GM23338 (cell line): ENCODE data around the gene DEFB114. TPM values are rescaled to one million over a fixed set of nuclear protein-coding genes. Genes with fewer than 3 reads are reported as not detected.

Experiments
- ATAC-seq: fragments of 200-7000 bp; cut with Tn5 transposase; 3 replicates; pipeline ENCODE4 v1.9.1; 2020
- DNase-seq: peaks from one replicate; pipeline ENCODE4 v3.0.0-alpha.2; 2015; ENCODE audit warnings: low spot score
- H2AFZ ChIP-seq: fragments of 200-600 bp; sonication (generic); 2 replicates; pipeline ENCODE4 v1.8.0; 2016; ENCODE audit warnings: antibody characterized with exemption, mild to moderate bottlenecking, moderate library complexity
- H3F3A ChIP-seq: fragments of 200-600 bp; sonication (generic); replicated peaks from 2 replicates; pipeline ENCODE4 v1.8.0; 2017; ENCODE audit warnings: antibody characterized with exemption, mixed run types, low read depth
- H3K27ac ChIP-seq: fragments of 200-600 bp; sonication (generic); 2 replicates; pipeline ENCODE4 v1.6.1; 2016; ENCODE audit warnings: low read depth
- H3K27me3 ChIP-seq: fragments of 200-600 bp; sonication (generic); 2 replicates; pipeline ENCODE4 v1.8.0; 2016; ENCODE audit warnings: mild to moderate bottlenecking, mixed run types, moderate library complexity; ENCODE audit not compliant: insufficient read depth
- H3K36me3 ChIP-seq: fragments of 200-600 bp; sonication (generic); 2 replicates; pipeline ENCODE4 v1.8.0; 2016; ENCODE audit warnings: mild to moderate bottlenecking; ENCODE audit not compliant: insufficient read depth
- H3K4me1 ChIP-seq: fragments of 200-600 bp; sonication (generic); 2 replicates; pipeline ENCODE4 v1.8.0; 2016; ENCODE audit warnings: mild to moderate bottlenecking, moderate library complexity; ENCODE audit not compliant: insufficient read depth
- H3K4me2 ChIP-seq: fragments of 200-600 bp; sonication (generic); 2 replicates; pipeline ENCODE4 v1.7.1; 2017; ENCODE audit warnings: mixed run types
- H3K4me3 ChIP-seq: fragments of 200-600 bp; sonication (generic); 2 replicates; pipeline ENCODE4 v1.6.1; 2016; ENCODE audit warnings: mixed run types
- H3K79me2 ChIP-seq: fragments of 200-600 bp; sonication (generic); replicated peaks from 2 replicates; pipeline ENCODE4 v1.8.0; 2017; ENCODE audit warnings: mild to moderate bottlenecking; ENCODE audit not compliant: insufficient read depth
- H3K9me2 ChIP-seq: fragments of 200-600 bp; sonication (generic); 2 replicates; pipeline ENCODE4 v1.8.0; 2017; ENCODE audit not compliant: insufficient read depth
- H4K20me1 ChIP-seq: fragments of 200-600 bp; sonication (generic); replicated peaks from 2 replicates; pipeline ENCODE4 v1.8.0; 2017; ENCODE audit warnings: mild to moderate bottlenecking; ENCODE audit not compliant: insufficient read depth
- H3K27ac Mint-ChIP-seq: 2 replicates; pipeline ENCODE4 v1.8.0; 2020; ENCODE audit warnings: inconsistent platforms, mild to moderate bottlenecking, moderate library complexity, mixed read lengths
- H3K27me3 Mint-ChIP-seq: 3 replicates; pipeline ENCODE4 v1.8.0; 2022; ENCODE audit warnings: low read depth, mild to moderate bottlenecking, moderate library complexity, mixed read lengths, inconsistent platforms; ENCODE audit not compliant: insufficient read depth, poor library complexity
- H3K36me3 Mint-ChIP-seq: 3 replicates; pipeline ENCODE4 v1.8.0; 2021; ENCODE audit warnings: low read depth, mild to moderate bottlenecking, inconsistent platforms, moderate library complexity, mixed read lengths
- H3K4me1 Mint-ChIP-seq: 3 replicates; pipeline ENCODE4 v1.8.0; 2020; ENCODE audit warnings: mild to moderate bottlenecking, inconsistent platforms, mixed read lengths
- H3K4me3 Mint-ChIP-seq: 3 replicates; pipeline ENCODE4 v1.8.0; 2021; ENCODE audit warnings: moderate library complexity, mild to moderate bottlenecking, inconsistent platforms, mixed read lengths
- H3K9me3 Mint-ChIP-seq: 3 replicates; pipeline ENCODE4 v1.8.0; 2020; ENCODE audit warnings: moderate library complexity, mild to moderate bottlenecking, inconsistent platforms, mixed read lengths
- CREB1 ChIP-seq: fragments of 250-450 bp; sonication (Bioruptor Pico); IDR thresholded peaks from 2 replicates; pipeline ENCODE4 v1.5.0; 2020; ENCODE audit warnings: low read depth, mild to moderate bottlenecking, moderate library complexity
- EZH2 ChIP-seq: fragments of 200-600 bp; sonication (generic); IDR thresholded peaks from one replicate; pipeline ENCODE4 v1.8.0; 2017; ENCODE audit warnings: antibody characterized with exemption, mild to moderate bottlenecking, low read depth; ENCODE audit not compliant: unreplicated experiment
- EZH2phosphoT487 ChIP-seq: fragments of 200-600 bp; sonication (generic); IDR thresholded peaks from one replicate; pipeline ENCODE4 v1.8.1; 2018; ENCODE audit warnings: antibody characterized with exemption; ENCODE audit not compliant: unreplicated experiment
- JUNB ChIP-seq: IDR thresholded peaks from one replicate; pipeline ENCODE4 v1.6.1; 2016; ENCODE audit warnings: antibody characterized with exemption; ENCODE audit not compliant: unreplicated experiment
- NANOG ChIP-seq: IDR thresholded peaks from 2 replicates; pipeline ENCODE4 v1.6.1; 2016; ENCODE audit warnings: antibody characterized with exemption, borderline replicate concordance
- POLR2AphosphoS5 ChIP-seq: IDR thresholded peaks from 2 replicates; pipeline ENCODE4 v1.6.1; 2016; ENCODE audit warnings: antibody characterized with exemption, low read depth
- STAT1 ChIP-seq: IDR thresholded peaks from one replicate; pipeline ENCODE4 v1.6.1; 2016; ENCODE audit warnings: antibody characterized with exemption; ENCODE audit not compliant: unreplicated experiment
- ZNF114 ChIP-seq: fragments of 250-450 bp; sonication (Bioruptor Pico); IDR thresholded peaks from 2 replicates; pipeline ENCODE4 v1.5.0; 2020; ENCODE audit warnings: mild to moderate bottlenecking, moderate library complexity
- ZNF331 ChIP-seq: fragments of 250-450 bp; sonication (Bioruptor Pico); IDR thresholded peaks from 2 replicates; pipeline ENCODE4 v1.5.0; 2020; ENCODE audit warnings: low read depth, mild to moderate bottlenecking, moderate library complexity
- polyA plus RNA-seq: library from polyadenylated mRNA; unstranded; fragments of >200 nt; fragmentation: Nextera tagmentation; extraction: Ambion mirVana; gene quantifications from 2 replicates; pipeline ENCODE4 v1.2.1, GENCODE V29; 2016
- total RNA-seq: library from RNA; depleted of rRNA; stranded (reverse); fragments of >200 nt; shearing (Covaris generic); gene quantifications from 2 replicates; pipeline ENCODE4 v1.2.3, GENCODE V29; 2014
- TF ChIP-seq, protein P1 (sequence below): fragments of 250-450 bp; sonication (Bioruptor Pico); IDR thresholded peaks from 2 replicates; pipeline ENCODE4 v1.5.0; 2020; ENCODE audit warnings: mild to moderate bottlenecking, moderate library complexity
- TF ChIP-seq, protein P2 (sequence below): IDR thresholded peaks from one replicate; pipeline ENCODE4 v1.6.1; 2018; ENCODE audit warnings: antibody characterized with exemption; ENCODE audit not compliant: unreplicated experiment
- TF ChIP-seq, protein P3 (sequence below), 2 experiments: fragments of 200-600 bp in 1 of 2; sonication (generic) in 1 of 2; conservative IDR thresholded peaks; 2 replicates each; pipeline versions ENCODE4 v1.5.1 to v1.6.1; 2016 to 2017; ENCODE audit warnings: antibody characterized with exemption in 2 of 2, low read depth in 2 of 2, mild to moderate bottlenecking in 2 of 2, moderate library complexity in 1 of 2
- TF ChIP-seq, protein P4 (sequence below): IDR thresholded peaks from 2 replicates; pipeline ENCODE4 v1.6.1; 2016; ENCODE audit warnings: antibody characterized with exemption

DEFB114 gene
- total and polyA plus RNA-seq, 2 experiments from 2014 or later = not detected

DNA sequence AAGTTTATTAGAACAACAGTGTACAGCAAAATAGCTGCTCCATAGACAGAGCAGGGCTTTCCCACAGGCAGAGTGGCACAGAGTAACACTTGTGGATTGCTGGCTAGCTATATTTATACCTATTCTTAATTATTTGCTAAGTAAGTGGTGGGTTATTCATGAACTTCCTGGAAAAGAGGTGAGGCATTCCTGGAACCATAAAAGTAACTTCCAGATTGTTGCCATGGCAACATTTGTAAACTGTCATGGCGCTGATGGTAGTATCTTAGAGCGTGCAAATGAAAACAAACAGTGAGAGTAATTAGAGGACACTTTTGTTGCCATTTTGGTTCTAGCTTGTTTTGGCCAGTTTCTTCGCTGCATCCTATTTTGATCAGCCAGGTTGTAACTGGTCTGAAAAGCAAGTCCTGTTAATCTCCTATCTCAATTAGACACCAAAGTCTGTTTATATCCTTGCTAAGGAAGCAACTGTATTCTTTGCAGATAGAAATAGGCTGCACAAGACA, 23.9 kb downstream of the DEFB114 start:
- ATAC-seq = no peak
- H3K4me1 Mint-ChIP-seq = no peaks in the 10 kb centered on the region
- H3K4me2 ChIP-seq = no peak overlapping the region

More for the DNA sequence above, 23.9 kb downstream of the DEFB114 start:
- Histone ChIP-seq H3K9me2 (no peaks in the 10 kb centered on the region), H3K27ac (no peak overlapping the region), H3F3A (no peaks in the 10 kb centered on the region), H3K27me3 (no peaks in the 10 kb centered on the region), H2AFZ (no peak overlapping the region), H4K20me1 (no peaks in the 10 kb centered on the region), H3K79me2 (no peaks in the 10 kb centered on the region), H3K4me3 (no peak overlapping the region), H3K36me3 (no peaks in the 10 kb centered on the region), H3K4me1 (no peaks in the 10 kb centered on the region)
- no peak for TF ChIP-seq NANOG
- TF ChIP-seq STAT1 = no peak
- TF ChIP-seq EZH2phosphoT487 = no peak
- no peak for TF ChIP-seq ZNF114 (CRISPR knock-in tag)
- TF ChIP-seq JUNB = no peak
- TF ChIP-seq ZNF331 (CRISPR knock-in tag) = no peak
- TF ChIP-seq CREB1 (CRISPR knock-in tag) = no peak
- TF ChIP-seq, protein P1, sequence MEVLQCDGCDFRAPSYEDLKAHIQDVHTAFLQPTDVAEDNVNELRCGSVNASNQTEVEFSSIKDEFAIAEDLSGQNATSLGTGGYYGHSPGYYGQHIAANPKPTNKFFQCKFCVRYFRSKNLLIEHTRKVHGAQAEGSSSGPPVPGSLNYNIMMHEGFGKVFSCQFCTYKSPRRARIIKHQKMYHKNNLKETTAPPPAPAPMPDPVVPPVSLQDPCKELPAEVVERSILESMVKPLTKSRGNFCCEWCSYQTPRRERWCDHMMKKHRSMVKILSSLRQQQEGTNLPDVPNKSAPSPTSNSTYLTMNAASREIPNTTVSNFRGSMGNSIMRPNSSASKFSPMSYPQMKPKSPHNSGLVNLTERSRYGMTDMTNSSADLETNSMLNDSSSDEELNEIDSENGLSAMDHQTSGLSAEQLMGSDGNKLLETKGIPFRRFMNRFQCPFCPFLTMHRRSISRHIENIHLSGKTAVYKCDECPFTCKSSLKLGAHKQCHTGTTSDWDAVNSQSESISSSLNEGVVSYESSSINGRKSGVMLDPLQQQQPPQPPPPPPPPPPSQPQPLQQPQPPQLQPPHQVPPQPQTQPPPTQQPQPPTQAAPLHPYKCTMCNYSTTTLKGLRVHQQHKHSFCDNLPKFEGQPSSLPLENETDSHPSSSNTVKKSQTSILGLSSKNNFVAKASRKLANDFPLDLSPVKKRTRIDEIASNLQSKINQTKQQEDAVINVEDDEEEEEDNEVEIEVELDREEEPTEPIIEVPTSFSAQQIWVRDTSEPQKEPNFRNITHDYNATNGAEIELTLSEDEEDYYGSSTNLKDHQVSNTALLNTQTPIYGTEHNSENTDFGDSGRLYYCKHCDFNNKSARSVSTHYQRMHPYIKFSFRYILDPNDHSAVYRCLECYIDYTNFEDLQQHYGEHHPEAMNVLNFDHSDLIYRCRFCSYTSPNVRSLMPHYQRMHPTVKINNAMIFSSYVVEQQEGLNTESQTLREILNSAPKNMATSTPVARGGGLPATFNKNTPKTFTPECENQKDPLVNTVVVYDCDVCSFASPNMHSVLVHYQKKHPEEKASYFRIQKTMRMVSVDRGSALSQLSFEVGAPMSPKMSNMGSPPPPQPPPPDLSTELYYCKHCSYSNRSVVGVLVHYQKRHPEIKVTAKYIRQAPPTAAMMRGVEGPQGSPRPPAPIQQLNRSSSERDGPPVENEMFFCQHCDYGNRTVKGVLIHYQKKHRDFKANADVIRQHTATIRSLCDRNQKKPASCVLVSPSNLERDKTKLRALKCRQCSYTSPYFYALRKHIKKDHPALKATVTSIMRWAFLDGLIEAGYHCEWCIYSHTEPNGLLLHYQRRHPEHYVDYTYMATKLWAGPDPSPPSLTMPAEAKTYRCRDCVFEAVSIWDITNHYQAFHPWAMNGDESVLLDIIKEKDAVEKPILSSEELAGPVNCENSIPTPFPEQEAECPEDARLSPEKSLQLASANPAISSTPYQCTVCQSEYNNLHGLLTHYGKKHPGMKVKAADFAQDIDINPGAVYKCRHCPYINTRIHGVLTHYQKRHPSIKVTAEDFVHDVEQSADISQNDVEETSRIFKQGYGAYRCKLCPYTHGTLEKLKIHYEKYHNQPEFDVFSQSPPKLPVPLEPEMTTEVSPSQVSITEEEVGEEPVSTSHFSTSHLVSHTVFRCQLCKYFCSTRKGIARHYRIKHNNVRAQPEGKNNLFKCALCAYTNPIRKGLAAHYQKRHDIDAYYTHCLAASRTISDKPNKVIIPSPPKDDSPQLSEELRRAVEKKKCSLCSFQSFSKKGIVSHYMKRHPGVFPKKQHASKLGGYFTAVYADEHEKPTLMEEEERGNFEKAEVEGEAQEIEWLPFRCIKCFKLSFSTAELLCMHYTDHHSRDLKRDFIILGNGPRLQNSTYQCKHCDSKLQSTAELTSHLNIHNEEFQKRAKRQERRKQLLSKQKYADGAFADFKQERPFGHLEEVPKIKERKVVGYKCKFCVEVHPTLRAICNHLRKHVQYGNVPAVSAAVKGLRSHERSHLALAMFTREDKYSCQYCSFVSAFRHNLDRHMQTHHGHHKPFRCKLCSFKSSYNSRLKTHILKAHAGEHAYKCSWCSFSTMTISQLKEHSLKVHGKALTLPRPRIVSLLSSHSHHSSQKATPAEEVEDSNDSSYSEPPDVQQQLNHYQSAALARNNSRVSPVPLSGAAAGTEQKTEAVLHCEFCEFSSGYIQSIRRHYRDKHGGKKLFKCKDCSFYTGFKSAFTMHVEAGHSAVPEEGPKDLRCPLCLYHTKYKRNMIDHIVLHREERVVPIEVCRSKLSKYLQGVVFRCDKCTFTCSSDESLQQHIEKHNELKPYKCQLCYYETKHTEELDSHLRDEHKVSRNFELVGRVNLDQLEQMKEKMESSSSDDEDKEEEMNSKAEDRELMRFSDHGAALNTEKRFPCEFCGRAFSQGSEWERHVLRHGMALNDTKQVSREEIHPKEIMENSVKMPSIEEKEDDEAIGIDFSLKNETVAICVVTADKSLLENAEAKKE (CRISPR knock-in tag) = no peak
- no peak for TF ChIP-seq POLR2AphosphoS5
- TF ChIP-seq EZH2 = no peak
- TF ChIP-seq, protein P2, sequence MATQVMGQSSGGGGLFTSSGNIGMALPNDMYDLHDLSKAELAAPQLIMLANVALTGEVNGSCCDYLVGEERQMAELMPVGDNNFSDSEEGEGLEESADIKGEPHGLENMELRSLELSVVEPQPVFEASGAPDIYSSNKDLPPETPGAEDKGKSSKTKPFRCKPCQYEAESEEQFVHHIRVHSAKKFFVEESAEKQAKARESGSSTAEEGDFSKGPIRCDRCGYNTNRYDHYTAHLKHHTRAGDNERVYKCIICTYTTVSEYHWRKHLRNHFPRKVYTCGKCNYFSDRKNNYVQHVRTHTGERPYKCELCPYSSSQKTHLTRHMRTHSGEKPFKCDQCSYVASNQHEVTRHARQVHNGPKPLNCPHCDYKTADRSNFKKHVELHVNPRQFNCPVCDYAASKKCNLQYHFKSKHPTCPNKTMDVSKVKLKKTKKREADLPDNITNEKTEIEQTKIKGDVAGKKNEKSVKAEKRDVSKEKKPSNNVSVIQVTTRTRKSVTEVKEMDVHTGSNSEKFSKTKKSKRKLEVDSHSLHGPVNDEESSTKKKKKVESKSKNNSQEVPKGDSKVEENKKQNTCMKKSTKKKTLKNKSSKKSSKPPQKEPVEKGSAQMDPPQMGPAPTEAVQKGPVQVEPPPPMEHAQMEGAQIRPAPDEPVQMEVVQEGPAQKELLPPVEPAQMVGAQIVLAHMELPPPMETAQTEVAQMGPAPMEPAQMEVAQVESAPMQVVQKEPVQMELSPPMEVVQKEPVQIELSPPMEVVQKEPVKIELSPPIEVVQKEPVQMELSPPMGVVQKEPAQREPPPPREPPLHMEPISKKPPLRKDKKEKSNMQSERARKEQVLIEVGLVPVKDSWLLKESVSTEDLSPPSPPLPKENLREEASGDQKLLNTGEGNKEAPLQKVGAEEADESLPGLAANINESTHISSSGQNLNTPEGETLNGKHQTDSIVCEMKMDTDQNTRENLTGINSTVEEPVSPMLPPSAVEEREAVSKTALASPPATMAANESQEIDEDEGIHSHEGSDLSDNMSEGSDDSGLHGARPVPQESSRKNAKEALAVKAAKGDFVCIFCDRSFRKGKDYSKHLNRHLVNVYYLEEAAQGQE = no peak
- TF ChIP-seq, protein P3, sequence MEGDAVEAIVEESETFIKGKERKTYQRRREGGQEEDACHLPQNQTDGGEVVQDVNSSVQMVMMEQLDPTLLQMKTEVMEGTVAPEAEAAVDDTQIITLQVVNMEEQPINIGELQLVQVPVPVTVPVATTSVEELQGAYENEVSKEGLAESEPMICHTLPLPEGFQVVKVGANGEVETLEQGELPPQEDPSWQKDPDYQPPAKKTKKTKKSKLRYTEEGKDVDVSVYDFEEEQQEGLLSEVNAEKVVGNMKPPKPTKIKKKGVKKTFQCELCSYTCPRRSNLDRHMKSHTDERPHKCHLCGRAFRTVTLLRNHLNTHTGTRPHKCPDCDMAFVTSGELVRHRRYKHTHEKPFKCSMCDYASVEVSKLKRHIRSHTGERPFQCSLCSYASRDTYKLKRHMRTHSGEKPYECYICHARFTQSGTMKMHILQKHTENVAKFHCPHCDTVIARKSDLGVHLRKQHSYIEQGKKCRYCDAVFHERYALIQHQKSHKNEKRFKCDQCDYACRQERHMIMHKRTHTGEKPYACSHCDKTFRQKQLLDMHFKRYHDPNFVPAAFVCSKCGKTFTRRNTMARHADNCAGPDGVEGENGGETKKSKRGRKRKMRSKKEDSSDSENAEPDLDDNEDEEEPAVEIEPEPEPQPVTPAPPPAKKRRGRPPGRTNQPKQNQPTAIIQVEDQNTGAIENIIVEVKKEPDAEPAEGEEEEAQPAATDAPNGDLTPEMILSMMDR (conservative IDR thresholded peaks at IDR 0.05; ENCODE audit: low read depth in 2 of 2) = no peak
- TF ChIP-seq, protein P4, sequence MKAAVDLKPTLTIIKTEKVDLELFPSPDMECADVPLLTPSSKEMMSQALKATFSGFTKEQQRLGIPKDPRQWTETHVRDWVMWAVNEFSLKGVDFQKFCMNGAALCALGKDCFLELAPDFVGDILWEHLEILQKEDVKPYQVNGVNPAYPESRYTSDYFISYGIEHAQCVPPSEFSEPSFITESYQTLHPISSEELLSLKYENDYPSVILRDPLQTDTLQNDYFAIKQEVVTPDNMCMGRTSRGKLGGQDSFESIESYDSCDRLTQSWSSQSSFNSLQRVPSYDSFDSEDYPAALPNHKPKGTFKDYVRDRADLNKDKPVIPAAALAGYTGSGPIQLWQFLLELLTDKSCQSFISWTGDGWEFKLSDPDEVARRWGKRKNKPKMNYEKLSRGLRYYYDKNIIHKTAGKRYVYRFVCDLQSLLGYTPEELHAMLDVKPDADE = no peak
- DNase-seq = peak; percentile 19
- H3K36me3 Mint-ChIP-seq = peaks cover 4% of the 10 kb centered on the region; the same call in 1 of the 3 replicates
- H3K9me3 Mint-ChIP-seq = peaks cover 3% of the 10 kb centered on the region; the same call in 1 of the 3 replicates
- H3K4me3 Mint-ChIP-seq = no peak overlapping the region
- H3K27ac Mint-ChIP-seq = no peak overlapping the region
- H3K27me3 Mint-ChIP-seq = no peaks in the 10 kb centered on the region
